NK-92 treated with Interleukin-12 subunit alpha and Interleukin-12 subunit beta, amount 100 ng/mL, for 24 hours (cell line): Measurements from ENCODE around the gene CAMK2A.

Experiments used
- DNase-seq: peaks from one replicate; lab custom pipeline; 2025; lab: John Stamatoyannopoulos, UW

CAMK2A gene

DNA sequence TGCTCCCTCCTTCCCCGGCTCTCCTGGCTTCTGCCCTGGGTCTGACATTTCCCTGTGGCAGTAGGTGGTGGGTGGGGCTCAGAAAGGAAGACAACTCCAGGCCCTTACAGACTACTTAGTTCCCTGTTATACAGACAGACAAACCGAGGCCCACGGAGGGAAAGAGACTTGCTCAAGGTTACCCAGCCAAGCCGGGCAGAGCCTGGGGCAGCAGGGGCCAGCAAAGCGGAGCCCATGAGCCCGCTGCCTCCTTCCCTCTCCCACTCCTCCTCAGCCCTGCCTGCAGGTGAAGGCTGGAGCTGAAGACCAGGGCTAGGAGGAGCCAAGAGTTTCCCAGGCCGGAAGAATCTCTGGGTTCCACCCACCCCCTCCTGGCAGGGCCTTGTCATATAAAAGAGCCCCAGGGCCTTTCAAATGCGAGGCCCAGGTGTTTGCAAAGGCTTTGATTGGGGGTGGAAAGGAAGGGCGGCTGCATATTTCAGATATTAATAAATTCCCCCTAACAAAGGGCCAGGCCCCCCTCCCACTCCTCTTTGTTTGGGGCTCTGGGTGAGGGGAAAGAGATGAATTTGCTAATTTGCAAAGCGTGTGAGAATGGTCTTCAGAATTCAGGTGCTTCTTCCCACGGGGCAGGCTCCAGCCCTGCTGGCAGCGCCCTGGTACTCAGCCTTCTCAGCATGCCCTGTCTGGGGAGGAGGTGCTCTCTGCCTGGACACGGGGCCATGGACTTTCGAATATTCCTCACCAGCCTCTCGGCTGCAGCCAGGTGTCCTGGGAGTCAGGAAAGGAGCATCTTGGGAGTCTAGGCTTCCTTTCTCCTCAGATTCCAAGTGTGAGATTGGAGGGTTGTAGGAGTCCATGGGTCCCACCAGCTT, 78.2 kb downstream of the CAMK2A start:
- DNase-seq: no peak

DNA sequence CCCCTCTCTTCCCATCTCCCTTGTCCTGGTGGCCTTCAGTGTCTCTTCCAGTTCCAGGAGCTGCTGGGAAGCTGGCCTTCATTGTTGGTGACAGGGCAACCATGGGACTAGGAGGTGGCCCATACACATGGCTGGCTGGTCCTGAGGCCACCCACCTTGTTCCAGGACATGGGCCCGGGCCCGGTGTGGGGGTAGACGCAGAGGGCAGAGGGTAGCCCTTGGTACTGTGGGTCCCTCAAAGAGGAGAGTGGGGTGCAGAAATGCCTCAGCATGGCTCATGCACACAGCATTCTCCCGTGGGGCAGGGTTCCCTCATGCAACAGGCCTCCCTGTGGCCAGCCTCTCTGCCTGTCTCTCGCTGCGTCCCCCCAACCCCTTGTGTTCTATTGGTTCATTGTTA, 78.9 kb downstream of the CAMK2A start:
- no peak for DNase-seq

DNA sequence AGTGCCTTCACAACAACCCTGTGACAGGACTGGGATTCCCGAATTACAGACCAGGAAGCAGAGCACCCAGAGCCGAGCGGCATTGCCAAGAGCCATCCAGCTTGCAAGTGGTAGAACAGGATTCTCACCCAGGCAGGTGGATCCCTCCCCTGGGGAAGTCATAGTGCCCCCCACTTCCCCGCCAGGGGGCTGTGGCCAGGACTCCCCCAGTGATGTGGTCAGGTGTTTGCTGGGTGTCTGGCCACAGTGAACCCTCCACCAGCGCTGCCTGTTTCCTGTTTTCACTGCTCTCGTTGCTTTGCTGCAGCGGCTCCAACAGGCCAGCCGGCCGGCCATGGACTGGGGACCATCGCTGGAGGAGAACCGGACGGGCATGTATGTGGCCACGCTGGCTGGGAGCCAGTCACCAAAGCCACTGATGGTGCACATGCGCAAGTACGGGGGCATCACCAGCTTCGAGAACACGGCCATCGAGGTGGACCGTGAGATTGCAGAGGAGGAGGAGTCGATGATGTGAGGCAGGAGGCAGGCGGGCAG, 80.4 kb downstream of the CAMK2A start:
- DNase-seq: no peak

DNA sequence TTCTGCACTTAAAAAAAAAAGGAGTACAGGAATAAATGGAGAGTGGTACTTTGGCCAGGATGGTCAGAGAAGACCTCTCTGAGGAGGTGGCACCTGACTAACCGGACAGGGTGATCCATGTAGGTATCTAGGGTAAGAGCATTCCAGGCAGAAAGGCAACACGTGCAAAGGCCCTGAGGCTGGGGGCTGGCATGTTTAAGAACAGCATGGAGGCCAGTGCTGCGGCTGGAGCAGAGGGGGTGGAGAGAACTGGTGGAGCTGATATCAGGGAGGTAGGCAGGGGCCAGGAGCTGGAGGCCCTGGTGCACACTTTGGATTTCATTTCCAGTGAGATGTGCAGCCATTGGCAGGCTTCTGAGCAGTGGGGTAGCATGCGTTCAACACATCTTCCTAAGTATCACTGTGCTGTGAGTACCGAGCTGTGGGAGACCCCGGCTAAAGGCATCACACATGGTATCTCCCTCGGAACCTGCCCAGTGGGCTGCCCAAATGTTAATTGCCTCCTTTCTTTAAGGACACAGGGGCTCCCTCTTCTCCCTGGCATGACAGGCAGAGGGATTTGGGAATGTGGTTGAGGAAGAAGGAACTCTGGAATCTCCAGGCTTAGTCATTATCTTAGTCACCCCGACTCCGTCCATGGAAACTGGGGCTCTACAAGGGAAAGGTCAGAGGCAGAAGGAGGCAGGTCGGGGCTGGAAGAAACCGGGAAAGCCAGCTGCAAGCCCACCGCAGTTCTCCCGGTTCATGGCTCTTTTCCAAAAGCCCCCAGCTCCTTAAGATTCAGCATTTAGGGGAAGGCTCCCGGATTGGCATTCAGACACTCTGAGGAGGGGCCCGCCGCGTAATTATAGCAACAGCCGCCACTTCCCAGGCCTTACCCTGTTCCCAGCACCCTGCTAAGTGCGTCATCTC, 81.1 kb downstream of the CAMK2A start:
- DNase-seq: no peak

DNA sequence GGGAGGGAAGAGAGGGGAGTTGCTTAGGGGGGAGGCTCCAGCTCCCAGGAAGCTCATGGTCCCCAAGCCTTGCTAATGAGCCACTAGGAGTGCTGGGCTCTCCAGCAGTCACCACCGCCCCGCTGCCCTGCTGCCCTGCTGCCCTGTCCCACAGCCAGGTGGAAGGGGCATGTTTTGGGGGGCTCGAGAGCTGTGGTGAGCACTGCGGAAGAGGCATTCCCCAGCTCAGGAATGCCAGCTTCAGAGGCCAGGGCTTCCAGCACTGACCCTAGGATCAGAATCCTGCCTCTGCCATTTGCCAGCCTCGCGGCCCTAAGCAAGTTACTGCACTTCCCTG, 82.8 kb downstream of the CAMK2A start:
- DNase-seq: no peak

DNA sequence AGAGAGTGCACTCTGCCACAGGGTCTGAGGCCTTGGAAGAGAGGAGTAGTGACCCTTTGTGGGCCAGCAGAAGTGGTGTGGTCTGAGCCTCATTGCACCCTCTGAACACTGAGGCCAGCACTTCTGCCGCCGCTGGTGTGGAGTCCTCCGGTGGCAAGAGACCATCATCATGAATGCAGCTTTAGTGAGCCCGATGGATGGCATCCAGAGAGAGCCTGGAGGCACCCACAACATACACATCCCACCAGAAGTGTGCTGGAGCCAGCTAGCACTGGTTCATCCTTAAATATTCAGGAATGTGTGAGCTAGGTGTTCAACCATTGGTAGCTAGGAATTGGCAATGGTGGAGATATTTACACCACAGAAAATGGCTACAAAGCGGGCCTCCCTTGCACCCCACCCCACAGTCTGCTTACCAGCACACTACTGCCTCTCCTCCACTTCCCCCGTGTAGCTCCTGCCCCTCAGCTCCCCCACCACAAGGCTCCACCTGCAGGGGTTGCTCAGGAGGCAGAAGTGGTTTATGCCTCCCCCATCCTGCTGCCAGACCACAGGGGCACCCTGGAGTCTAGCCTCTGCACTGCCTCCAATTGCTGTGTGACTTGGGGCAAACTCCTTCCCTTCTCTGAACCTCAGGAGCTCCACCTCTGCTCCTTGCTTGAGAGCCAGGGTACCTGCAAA, 83.3 kb downstream of the CAMK2A start:
- no peak for DNase-seq

DNA sequence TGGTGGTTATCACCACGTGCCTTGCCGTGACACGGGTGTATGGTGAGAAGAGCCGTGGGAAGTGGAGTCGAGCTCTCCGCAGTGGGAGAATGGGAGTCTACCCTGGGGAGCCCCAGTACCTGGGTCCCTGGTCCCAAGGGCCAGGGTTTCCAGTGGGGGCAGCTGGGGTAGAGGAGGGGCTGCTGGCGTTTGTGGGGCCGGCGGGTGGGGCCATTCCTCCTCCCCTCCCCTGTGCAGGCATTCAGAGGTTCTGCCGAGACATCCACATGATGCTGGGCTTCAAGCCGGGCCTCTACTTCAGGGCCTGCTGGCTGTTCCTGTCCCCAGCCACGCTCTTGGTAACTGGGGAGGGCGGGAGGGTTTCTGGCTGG, 85.0 kb downstream of the CAMK2A start:
- DNase-seq: no peak

DNA sequence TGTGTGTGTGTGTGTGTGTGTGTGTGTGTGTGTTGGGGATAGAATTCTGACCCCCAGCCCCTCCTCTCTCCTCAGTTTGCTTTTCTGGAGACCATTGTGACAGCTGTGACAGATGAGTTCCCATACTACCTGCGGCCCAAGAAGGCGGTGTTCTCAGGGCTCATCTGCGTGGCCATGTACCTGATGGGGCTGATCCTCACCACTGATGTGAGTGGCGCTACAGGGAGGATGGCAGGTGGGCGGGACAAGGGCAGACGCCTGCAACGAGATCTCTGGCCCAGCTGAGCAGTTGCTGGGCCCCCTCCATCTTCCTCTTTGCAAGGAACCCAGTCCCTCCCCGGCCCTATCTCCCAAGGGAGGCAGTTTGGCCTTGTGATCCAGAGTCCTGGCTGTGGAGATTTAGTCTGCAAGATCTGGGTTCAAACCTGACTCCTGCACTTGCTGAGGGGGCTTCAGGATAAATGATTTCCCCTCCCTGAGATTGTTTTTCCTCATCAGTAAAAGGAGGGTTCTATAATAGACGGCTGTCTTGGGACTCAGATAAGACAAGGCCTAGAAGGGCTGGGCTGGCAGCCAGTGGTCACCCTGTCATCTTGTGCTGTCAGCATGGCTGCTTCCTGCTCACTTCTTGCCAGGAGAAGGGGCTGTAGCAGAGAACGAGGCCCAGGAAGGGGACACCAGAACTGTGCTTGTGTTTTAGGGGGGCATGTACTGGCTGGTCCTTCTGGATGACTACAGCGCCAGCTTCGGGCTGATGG, 85.6 kb downstream of the CAMK2A start:
- no peak for DNase-seq

DNA sequence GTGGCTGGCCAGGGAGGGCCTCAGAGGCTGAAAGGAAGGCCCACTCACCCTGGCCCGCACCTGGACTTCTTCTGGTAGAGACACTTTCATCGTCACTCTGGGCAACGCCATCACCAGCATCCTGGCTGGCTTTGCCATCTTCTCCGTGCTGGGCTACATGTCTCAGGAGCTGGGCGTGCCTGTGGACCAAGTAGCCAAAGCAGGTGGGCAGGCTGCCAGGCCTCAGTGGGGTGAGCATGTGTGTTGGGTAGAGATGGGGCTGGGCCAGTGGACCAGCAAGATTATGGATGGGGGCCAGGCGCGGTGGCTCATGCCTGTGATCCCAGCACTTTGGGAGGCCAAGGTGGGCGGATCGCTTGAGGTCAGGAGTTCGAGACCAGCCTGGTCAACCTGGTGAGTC, 87.1 kb downstream of the CAMK2A start:
- no peak for DNase-seq

DNA sequence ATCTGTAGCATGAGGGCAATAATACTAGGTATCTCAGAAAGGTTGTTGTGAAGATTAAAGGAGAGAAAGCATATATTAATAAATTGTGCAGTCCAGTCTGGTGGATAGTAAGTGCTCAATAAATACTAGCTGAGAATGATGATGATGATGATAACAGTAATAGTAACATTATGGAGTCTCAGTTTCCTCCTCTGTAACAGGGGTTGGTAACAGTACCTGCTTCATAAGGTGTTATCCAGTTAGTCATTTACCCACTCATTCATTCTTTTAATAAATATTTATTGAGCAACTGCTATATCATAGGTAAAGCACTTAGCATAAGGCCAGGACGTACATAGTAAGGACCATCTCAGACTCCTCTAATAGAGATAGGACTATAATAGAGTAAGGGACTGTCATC, 92.1 kb downstream of the CAMK2A start:
- DNase-seq: no peak

DNA sequence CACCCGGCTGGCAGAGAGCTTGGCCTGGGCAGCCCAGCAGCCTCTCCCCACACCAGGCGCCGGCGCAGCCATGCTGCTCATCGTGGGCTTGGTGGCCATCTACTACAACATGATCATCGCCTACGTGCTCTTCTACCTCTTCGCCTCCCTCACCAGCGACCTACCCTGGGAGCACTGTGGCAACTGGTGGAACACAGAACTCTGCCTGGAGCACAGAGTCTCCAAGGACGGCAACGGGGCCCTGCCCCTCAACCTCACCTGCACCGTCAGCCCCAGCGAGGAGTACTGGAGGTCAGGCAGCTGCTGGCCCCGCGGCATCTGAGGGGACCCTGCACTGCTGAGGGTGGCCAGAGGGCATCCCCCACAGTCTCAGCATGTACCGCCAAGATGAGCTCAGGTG, 92.6 kb downstream of the CAMK2A start:
- no peak for DNase-seq

DNA sequence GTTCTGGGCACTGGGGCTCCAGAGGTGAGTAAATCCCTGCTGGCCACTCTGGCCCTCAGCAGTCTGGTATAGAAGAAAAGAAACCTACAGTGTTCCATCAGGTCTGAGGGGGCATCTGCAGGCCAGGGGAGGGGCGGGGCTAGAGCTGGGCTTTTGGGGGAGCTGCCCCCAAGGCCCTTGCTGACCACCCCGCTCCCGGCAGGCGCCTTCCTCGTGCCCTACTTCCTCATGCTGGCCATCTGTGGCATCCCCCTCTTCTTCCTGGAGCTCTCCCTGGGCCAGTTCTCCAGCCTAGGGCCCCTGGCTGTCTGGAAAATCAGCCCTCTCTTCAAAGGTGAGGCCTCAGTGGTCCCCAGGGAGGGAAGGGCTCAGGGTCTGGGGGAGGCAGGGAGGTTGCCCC, 93.1 kb downstream of the CAMK2A start:
- no peak for DNase-seq

DNA sequence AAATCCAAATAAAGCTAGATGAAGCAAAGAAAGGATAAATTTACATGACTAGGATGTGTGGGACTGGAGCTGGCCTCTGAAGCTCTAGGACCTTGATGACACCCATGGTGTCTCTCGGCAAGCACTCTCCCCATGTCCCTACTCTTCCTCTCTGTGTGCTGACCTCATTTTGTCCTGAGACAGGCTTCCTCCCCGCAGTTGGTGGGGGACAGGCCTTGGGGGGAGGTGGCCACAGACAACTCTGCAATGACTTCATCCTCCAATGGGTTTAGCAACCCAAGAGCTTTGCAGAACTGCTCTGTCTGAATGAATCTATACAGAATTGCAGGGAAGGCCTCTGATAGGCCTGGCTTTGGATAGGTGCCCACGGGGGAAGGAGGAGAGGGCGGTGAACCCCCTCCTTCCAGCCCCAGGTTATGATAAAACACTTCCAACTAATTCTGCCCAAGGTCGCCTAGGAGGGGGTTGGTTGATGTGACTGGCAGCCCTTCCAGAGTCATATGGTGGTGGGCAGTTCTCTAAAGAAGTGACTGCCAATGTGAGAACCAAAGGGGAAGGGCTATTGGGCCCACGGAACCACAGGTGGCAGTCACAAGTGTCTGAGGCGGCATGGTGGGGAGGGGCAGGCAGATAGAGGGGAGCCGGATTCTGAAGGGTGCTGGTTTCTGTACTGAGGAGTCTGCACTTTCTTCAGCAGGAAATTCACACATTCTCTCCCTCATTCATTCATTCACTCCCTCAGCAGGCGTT, 93.7 kb downstream of the CAMK2A start:
- DNase-seq: no peak

DNA sequence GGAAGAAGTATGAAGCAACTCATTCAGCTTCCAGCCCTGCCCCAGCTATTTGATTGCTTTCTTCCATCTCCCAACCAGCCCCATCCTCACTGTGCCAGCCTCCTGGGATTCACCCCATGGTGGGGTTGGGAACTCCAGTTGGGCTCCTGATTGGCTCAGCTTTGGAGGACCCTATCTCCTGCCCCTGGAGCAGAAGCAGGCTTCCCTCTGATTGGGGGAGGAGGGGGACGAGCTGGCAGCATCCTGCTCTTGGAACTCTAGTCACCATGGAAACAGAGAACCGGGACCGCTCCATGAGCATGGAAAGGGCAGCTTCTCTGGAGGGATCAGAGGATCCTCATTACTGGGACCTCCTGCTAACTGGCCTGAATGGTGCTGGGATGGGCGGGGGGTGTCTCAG, 97.1 kb downstream of the CAMK2A start:
- no peak for DNase-seq

DNA sequence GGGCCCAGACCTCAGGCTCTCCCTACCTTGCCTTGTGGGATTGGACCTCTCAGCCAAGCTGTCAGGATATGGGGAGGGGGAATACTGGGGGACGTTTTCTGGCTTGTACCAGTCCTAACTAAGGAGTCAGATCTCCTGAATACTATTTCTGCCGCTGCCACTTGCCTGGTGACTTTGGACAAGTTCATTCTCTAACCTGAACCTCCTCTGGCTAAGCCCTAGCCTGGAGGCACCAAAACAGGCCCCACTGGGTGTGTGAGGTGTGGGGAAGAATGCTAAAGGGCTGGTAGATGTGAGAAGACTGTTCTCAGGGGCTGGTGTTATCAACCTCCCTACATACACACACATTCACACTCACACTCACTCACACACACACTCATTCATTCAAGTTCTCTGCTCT, 98.6 kb downstream of the CAMK2A start:
- DNase-seq: no peak

DNA sequence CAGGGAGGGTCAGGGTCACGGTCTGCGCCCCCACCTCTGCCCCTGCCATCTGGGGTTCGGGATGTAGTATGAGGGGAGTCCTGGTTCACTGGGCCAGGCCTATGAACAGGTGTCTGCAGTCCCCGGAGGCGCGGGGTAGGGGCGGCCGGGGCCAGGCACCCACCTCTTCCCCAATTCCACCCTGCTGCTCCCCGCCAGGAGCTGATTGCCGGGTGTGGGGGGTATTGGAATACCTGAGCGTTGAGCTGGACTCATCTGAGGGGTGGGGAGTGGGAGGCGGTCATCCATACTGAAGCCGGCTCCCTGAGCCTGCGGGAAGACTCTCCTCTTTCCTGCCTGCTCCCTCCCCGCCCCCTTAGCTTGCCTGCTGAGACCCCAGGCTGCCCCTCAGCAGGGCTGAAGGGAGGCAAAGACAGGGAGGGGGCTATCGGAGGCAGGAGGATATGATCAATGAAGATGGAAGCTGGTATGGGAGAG, 99.0 kb downstream of the CAMK2A start:
- no peak for DNase-seq

DNA sequence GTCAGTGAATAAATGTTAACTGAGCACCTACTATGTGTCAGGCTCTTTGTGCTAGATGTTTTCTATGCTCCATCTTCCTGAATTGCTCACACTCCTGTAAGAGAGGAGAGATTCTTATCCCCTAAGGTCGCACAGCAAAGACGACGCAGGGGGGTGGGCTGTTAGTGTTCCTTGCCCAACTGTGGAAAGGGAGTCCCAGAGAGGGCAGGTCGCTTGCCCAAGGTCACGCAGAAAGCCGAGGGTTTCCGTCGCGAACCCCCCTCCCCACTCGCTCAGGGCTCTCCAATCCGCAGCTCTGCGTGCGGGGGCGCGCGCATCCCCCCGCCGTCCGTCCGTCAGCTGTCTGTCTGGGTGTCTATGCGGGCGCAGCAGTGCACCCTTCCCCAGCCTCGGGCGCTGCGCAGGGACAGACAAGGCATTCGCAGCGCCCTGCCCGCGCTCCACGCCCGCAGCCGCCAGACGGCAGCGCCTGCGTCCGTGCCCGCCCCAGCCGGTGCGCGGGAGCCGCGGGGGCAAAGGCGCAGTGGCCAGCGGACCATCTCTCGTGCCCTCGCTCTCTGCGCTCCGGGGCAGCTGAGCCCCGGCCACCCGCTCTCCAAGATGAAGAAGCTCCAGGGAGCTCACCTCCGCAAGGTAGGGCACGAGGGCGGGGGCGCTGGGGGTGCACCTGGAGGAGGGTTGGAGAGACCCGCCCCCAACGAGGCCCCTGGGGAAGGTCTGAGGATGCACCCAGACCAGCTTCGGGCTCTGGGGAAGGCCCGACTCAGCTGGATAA, 99.7 kb downstream of the CAMK2A start, which contains the start of gene SLC6A7:
Gene SLC6A7, plus strand, starts transcription at position 335 of the 775 bp plus-strand sequence. Its CDS starts 266 bp downstream, at position 601.
- no peak for DNase-seq

DNA sequence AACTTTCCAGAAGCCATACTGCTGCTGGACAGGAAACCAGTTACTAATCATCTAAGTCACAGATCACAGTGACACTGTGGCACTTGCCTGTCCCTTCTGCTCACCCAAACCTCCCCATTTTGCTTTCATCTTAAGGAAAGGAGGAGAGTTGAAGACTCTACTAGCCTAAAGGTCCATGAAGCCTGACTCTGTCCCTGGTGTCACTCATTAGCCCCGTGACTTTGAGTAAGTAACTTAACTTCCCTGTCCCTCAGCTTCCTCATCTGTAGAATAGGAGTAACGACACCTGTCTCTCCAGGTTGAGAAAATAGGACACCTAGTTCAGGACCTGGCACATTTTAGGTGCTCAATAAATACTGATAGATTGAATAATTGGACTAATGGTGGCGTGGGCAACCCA, 100.2 kb downstream of the CAMK2A start:
- no peak for DNase-seq

DNA sequence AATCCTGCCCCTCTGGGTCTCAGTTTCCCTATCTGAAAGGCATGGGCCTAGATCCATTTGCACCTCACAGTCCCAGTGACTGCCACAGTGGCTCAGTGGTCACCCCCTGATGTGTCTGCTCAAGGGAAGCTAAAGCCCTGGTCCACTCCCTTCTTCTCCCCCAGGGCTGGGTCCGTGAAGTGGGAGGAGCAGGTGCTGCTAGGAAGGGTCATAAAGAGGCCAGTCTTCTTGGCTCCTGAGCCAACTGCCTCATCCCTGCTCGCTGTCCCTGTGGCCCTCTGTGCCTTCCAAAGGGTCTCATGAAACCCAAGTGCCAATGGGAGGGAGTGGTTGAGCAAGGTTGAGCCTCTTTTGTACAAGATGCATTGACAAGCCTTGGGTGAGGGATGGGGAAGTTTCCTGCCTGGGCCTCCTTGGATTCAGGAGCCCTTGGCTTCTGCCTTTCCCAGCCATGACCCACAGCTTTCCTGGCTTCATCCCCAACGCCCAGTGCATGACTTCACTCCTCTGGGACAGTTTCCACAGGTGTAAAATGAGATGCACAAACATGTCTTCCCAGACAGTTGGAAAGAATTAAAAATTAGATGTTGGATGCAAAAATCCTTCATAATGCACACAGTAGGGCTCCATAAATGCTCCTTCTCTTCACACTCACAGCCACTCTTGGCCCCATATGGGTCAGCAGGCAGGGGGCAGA, 101.3 kb downstream of the CAMK2A start:
- DNase-seq: no peak
